Measurements from ENCODE around the gene PRKCH.

DNA sequence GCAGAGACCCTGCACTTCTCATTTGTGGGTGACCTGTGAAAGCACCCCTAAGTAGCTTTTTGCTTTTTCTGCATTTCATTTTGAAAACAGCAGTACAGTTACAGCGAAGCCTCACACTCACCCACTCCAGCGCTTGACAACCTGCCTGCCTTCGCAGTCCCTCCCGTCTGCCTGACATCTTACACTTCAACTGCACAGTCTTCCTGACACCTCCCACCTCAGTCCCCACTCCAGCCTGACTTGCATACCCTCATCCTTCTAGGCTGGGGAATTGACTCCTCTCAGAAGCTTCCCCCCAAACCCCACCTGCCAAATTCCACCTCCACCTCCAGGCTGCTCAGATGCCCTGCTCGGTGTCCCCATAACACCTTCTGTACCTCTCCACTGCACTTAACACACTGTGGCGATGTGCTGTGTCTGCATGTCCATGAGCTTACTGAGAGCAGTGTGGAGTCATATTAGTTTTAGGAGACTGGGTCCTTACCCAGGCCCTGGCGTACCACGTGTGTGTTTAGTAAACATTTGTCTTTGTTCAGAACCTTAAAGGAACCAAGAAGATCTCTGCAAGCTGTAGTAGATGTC, 159.4 kb downstream of the PRKCH start:
- TF ChIP-seq TARDBP (IDR thresholded peaks at IDR 0.05) (no peak), ZNF217 (CRISPR knock-in tag; IDR thresholded peaks at IDR 0.05) (no peak), EGR1 (conservative IDR thresholded peaks at IDR 0.05) (no peak), TAF1 (IDR thresholded peaks at IDR 0.05; ENCODE audit: control insufficient read depth, extremely low read depth, insufficient read depth, low read length, severe bottlenecking) (no peak), YY1 (IDR thresholded peaks at IDR 0.05; ENCODE audit: borderline replicate concordance in 1 of 3, control insufficient read depth in 1 of 3, extremely low read depth in 1 of 3, insufficient read depth in 3 of 3, insufficient read length in 1 of 3, insufficient replicate concordance in 2 of 3, low read depth in 1 of 3, low read length in 2 of 3) (no peak), PTBP1 (IDR thresholded peaks at IDR 0.05; ENCODE audit: low read depth, low read length) (no peak), MEIS2 (IDR thresholded peaks at IDR 0.05; ENCODE audit: partially characterized antibody) (no peak), RAD51 (IDR thresholded peaks at IDR 0.05; ENCODE audit: borderline replicate concordance, low read depth) (no peak)
- TF ChIP-seq, protein P1, sequence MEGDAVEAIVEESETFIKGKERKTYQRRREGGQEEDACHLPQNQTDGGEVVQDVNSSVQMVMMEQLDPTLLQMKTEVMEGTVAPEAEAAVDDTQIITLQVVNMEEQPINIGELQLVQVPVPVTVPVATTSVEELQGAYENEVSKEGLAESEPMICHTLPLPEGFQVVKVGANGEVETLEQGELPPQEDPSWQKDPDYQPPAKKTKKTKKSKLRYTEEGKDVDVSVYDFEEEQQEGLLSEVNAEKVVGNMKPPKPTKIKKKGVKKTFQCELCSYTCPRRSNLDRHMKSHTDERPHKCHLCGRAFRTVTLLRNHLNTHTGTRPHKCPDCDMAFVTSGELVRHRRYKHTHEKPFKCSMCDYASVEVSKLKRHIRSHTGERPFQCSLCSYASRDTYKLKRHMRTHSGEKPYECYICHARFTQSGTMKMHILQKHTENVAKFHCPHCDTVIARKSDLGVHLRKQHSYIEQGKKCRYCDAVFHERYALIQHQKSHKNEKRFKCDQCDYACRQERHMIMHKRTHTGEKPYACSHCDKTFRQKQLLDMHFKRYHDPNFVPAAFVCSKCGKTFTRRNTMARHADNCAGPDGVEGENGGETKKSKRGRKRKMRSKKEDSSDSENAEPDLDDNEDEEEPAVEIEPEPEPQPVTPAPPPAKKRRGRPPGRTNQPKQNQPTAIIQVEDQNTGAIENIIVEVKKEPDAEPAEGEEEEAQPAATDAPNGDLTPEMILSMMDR (IDR thresholded peaks at IDR 0.05 in 2 of 3, conservative IDR thresholded peaks at IDR 0.05 in 1 of 3; ENCODE audit: insufficient read depth in 2 of 3, low read depth in 1 of 3, low read length in 3 of 3): no peak
